IMR-90 (cell line): ENCODE data around the gene CEACAM1. TPM values are rescaled to one million over a fixed set of nuclear protein-coding genes. Genes with fewer than 3 reads are reported as not detected.

Experiments
- ATAC-seq: fragments of 200-7000 bp; cut with Tn5 transposase; 2 replicates; pipeline ENCODE4 v1.9.1; 2020; ENCODE audit warnings: low read depth, mild to moderate bottlenecking, moderate library complexity
- BruUV-seq: library from RNA; stranded (reverse); fragments of 400-500 nt; replicated peaks from 2 replicates; lab custom pipeline; 2021; lab: Mats Ljungman, UMichigan
- CTCF ChIA-PET: fragments of 300-600 bp; formaldehyde crosslinking; extraction: SDS; loops from one replicate; lab custom pipeline; 2021; ENCODE audit warnings: antibody characterized with exemption; lab: Yijun Ruan, JAX
- POLR2A ChIA-PET: fragments of 300-600 bp; sonication (Branson Sonifier 250); formaldehyde crosslinking; loops from one replicate; lab custom pipeline; 2022; ENCODE audit warnings: antibody characterized with exemption; ENCODE audit not compliant: unreplicated experiment; lab: Charles Lee
- DNase-seq: peaks from one replicate; pipeline ENCODE4 v3.0.0; 2013
- H2AFZ ChIP-seq: replicated peaks from 2 replicates; pipeline ENCODE3; 2013; ENCODE audit warnings: low read length, mild to moderate bottlenecking; ENCODE audit not compliant: poor library complexity
- H2AK5ac ChIP-seq: 2 replicates; pipeline ENCODE4 v1.6.1; 2013; ENCODE audit warnings: low read depth, low read length, inconsistent platforms
- H2AK9ac ChIP-seq: replicated peaks from 2 replicates; pipeline ENCODE3; 2013; ENCODE audit warnings: mild to moderate bottlenecking, low read depth, low read length, moderate library complexity; ENCODE audit not compliant: poor library complexity
- H2BK120ac ChIP-seq: 2 replicates; pipeline ENCODE4 v1.6.1; 2013; ENCODE audit warnings: low read depth, low read length, inconsistent platforms
- H2BK15ac ChIP-seq: 3 replicates; pipeline ENCODE4 v1.6.1; 2013; ENCODE audit warnings: low read depth, low read length, inconsistent platforms
- H2BK20ac ChIP-seq: 2 replicates; pipeline ENCODE4 v1.6.1; 2013; ENCODE audit warnings: low read depth, mild to moderate bottlenecking, inconsistent platforms, low read length, moderate library complexity
- H2BK5ac ChIP-seq: 2 replicates; pipeline ENCODE4 v1.6.1; 2013; ENCODE audit warnings: mild to moderate bottlenecking, low read depth, low read length, inconsistent platforms; ENCODE audit not compliant: poor library complexity, severe bottlenecking
- H3K14ac ChIP-seq: replicated peaks from 2 replicates; pipeline ENCODE4 v1.6.1; 2013; ENCODE audit warnings: low read depth, low read length, inconsistent platforms
- H3K18ac ChIP-seq: 2 replicates; pipeline ENCODE4 v1.6.1; 2013; ENCODE audit warnings: low read depth, low read length, control low read depth
- H3K23ac ChIP-seq: 2 replicates; pipeline ENCODE4 v1.6.1; 2013; ENCODE audit warnings: low read depth, low read length, inconsistent platforms
- H3K27ac ChIP-seq: 2 replicates; pipeline ENCODE4 v1.5.1; 2013; ENCODE audit warnings: mild to moderate bottlenecking, control low read depth, low read length; ENCODE audit not compliant: insufficient read depth
- H3K27me3 ChIP-seq: 2 replicates; pipeline ENCODE4 v1.6.1; 2013; ENCODE audit warnings: low read length; ENCODE audit not compliant: control insufficient read depth, insufficient read depth
- H3K36me3 ChIP-seq: 2 replicates; pipeline ENCODE4 v1.6.1; 2013; ENCODE audit warnings: low read length, mixed read lengths; ENCODE audit not compliant: control insufficient read depth, insufficient read depth
- H3K4ac ChIP-seq: 2 replicates; pipeline ENCODE4 v1.6.1; 2013; ENCODE audit warnings: low read depth, low read length, inconsistent platforms
- H3K4me1 ChIP-seq: 2 replicates; pipeline ENCODE4 v1.6.1; 2013; ENCODE audit warnings: low read length, mixed read lengths; ENCODE audit not compliant: control insufficient read depth, insufficient read depth
- H3K4me2 ChIP-seq: 2 replicates; pipeline ENCODE4 v1.6.1; 2013; ENCODE audit warnings: low read depth, mild to moderate bottlenecking, control low read depth, low read length, moderate library complexity
- H3K4me3 ChIP-seq: 2 replicates; pipeline ENCODE4 v1.5.1; 2013; ENCODE audit warnings: low read depth, mild to moderate bottlenecking, control low read depth, low read length, moderate library complexity; ENCODE audit not compliant: insufficient read depth
- H3K56ac ChIP-seq: 2 replicates; pipeline ENCODE4 v1.6.1; 2013; ENCODE audit warnings: low read length, inconsistent platforms; ENCODE audit not compliant: insufficient read depth; ENCODE audit errors: extremely low read depth
- H3K79me1 ChIP-seq, 2 experiments: 2 replicates each; pipeline ENCODE4 v1.6.1; 2013; ENCODE audit warnings: low read length in 2 of 2, inconsistent platforms in 1 of 2, low read depth in 1 of 2
- H3K9ac ChIP-seq: 2 replicates; pipeline ENCODE4 v1.6.1; 2013; ENCODE audit warnings: low read depth, low read length, control low read depth
- H3K9me1 ChIP-seq: 2 replicates; pipeline ENCODE4 v1.6.1; 2013; ENCODE audit warnings: low read length, inconsistent platforms; ENCODE audit not compliant: insufficient read depth
- H3K9me3 ChIP-seq: 2 replicates; pipeline ENCODE4 v1.6.1; 2013; ENCODE audit warnings: low read length; ENCODE audit not compliant: control insufficient read depth, insufficient read depth
- H4K20me1 ChIP-seq: 2 replicates; pipeline ENCODE4 v1.6.1; 2013; ENCODE audit warnings: low read length, inconsistent platforms; ENCODE audit not compliant: insufficient read depth
- H4K5ac ChIP-seq: 2 replicates; pipeline ENCODE4 v1.6.1; 2013; ENCODE audit warnings: mild to moderate bottlenecking, low read depth, low read length, control low read depth
- H4K8ac ChIP-seq, 2 experiments: 2 replicates each; pipeline ENCODE4 v1.6.1; 2013; ENCODE audit warnings: low read depth in 2 of 2, low read length in 2 of 2, control low read depth in 1 of 2, inconsistent platforms in 1 of 2
- H4K91ac ChIP-seq: 2 replicates; pipeline ENCODE4 v1.6.1; 2013; ENCODE audit warnings: low read depth, low read length, inconsistent platforms; ENCODE audit not compliant: insufficient read depth
- BHLHE40 ChIP-seq: fragments of 150-350 bp; IDR thresholded peaks from 2 replicates; pipeline ENCODE4 v1.6.1; 2016; ENCODE audit warnings: mild to moderate bottlenecking, low read depth, low read length
- CEBPB ChIP-seq: IDR thresholded peaks from 2 replicates; pipeline ENCODE4 v1.6.1; 2012; ENCODE audit warnings: low read depth, low read length, improper control_type of control experiment
- CHD1 ChIP-seq: IDR thresholded peaks from 2 replicates; pipeline ENCODE4 v1.6.1; 2012; ENCODE audit warnings: low read depth, low read length, improper control_type of control experiment
- FOS ChIP-seq: fragments of 150-350 bp; IDR thresholded peaks from 2 replicates; pipeline ENCODE4 v1.6.1; 2016; ENCODE audit warnings: low read depth, low read length
- MAFK ChIP-seq: IDR thresholded peaks from 2 replicates; pipeline ENCODE4 v1.6.1; 2012; ENCODE audit warnings: low read depth, low read length, improper control_type of control experiment
- MAZ ChIP-seq: IDR thresholded peaks from 2 replicates; pipeline ENCODE4 v1.6.1; 2012; ENCODE audit warnings: low read depth, mild to moderate bottlenecking, low read length, improper control_type of control experiment, moderate library complexity, borderline replicate concordance
- MXI1 ChIP-seq: IDR thresholded peaks from 2 replicates; pipeline ENCODE4 v1.6.1; 2012; ENCODE audit warnings: low read depth, mild to moderate bottlenecking, low read length, moderate library complexity, borderline replicate concordance
- NFE2L2 ChIP-seq: fragments of 150-350 bp; IDR thresholded peaks from 2 replicates; pipeline ENCODE4 v1.6.1; 2016; ENCODE audit warnings: low read depth, mild to moderate bottlenecking, low read length
- POLR2A ChIP-seq: IDR thresholded peaks from 2 replicates; pipeline ENCODE4 v1.6.1; 2012; ENCODE audit warnings: mild to moderate bottlenecking, low read depth, low read length
- RAD21 ChIP-seq: IDR thresholded peaks from 2 replicates; pipeline ENCODE4 v1.6.1; 2012; ENCODE audit warnings: low read length, improper control_type of control experiment
- RCOR1 ChIP-seq: IDR thresholded peaks from 2 replicates; pipeline ENCODE4 v1.6.1; 2012; ENCODE audit warnings: mild to moderate bottlenecking, low read length, improper control_type of control experiment; ENCODE audit not compliant: insufficient replicate concordance
- RFX5 ChIP-seq: IDR thresholded peaks from 2 replicates; pipeline ENCODE4 v1.8.0; 2012; ENCODE audit warnings: low read depth, mild to moderate bottlenecking, low read length, moderate library complexity
- SMC3 ChIP-seq: fragments of 150-350 bp; IDR thresholded peaks from 2 replicates; pipeline ENCODE4 v1.6.1; 2016; ENCODE audit warnings: low read depth, mild to moderate bottlenecking, antibody characterized with exemption, low read length, moderate library complexity
- WGBS, 2 experiments: methylation state at CpG; one replicate each; pipeline versions ENCODE4 v1.1.5 to v1.1.7; 2013; ENCODE audit warnings: missing lambda C conversion rate in 2 of 2; ENCODE audit not compliant: insufficient read length in 1 of 2; ENCODE audit errors: extremely low coverage in 2 of 2; 5-methylcytosine and 5-hydroxymethylcytosine counted together
- dilution Hi-C: fragments of 300-500 bp; cut with HindIII; formaldehyde crosslinking; loops from one replicate; pipeline ENCODE4 v1.14.3; 2018; ENCODE audit warnings: low sequenced_read_pairs; ENCODE audit not compliant: unreplicated experiment
- in situ Hi-C: fragments of 300-500 bp; cut with MboI; formaldehyde crosslinking; loops from 3 replicates; pipeline ENCODE4 v1.14.3; 2019; ENCODE audit warnings: low sequenced_read_pairs, inconsistent platforms, mixed read lengths
- intact Hi-C: fragments of 100-400 bp; cut with micrococcal nuclease; formaldehyde crosslinking; loops from 2 replicates; pipeline ENCODE4 v1.10.0; 2022
- polyA plus RNA-seq, 3 experiments: library from polyadenylated mRNA; depleted of rRNA; stranded (reverse); fragments of >200 nt; gene quantifications; 2 replicates each; pipeline ENCODE4 v1.2.3, GENCODE V29; 2012; ENCODE audit warnings: low replicate concordance in 1 of 3
- total RNA-seq: library from RNA; depleted of rRNA; stranded (reverse); fragments of >200 nt; gene quantifications from 2 replicates; pipeline ENCODE4 v1.2.3, GENCODE V29; 2012
- TF ChIP-seq, protein P1 (sequence below): fragments of 150-350 bp; IDR thresholded peaks from 2 replicates; pipeline ENCODE4 v1.6.1; 2017; ENCODE audit warnings: mild to moderate bottlenecking, antibody characterized with exemption, low read length, low read depth
- TF ChIP-seq, protein P2 (sequence below): conservative IDR thresholded peaks from 2 replicates; pipeline ENCODE4 v1.5.1; 2012; ENCODE audit warnings: mild to moderate bottlenecking, low read depth, low read length, improper control_type of control experiment
- TF ChIP-seq, protein P3 (sequence below): fragments of 150-350 bp; IDR thresholded peaks from 2 replicates; pipeline ENCODE4 v1.6.1; 2016; ENCODE audit warnings: low read depth, mild to moderate bottlenecking, low read length, moderate library complexity, borderline replicate concordance

Gene CEACAM1
- total and polyA plus RNA-seq, 2 of the 4 experiments (the other 2 are of a cell fraction): not detected

DNA sequence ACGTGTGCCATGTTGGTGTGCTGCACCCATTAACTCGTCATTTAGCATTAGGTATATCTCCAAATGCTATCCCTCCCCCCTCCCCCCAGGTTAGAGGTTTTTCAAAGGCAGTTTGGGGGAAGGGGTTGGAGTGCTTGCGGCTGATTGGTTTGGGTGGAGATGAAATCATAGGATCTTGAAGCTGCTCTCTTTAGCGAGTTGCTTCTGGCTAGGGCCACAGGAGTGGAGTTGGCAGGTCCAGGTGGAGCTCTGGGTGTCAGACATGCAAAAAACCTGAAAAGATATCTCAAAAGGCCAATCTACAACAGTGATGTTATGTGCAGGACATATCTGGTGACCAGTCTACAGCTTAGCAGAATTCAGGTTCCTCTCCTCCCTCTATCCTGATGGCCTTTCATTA is 52.9 kb downstream of the CEACAM1 start:
- Histone ChIP-seq H3K9me3 (no peaks in the 10 kb centered on the region), H4K91ac (no peak overlapping the region), H2AFZ (no peak overlapping the region), H2BK15ac (no peak overlapping the region), H3K36me3 (no peaks in the 10 kb centered on the region), H2AK9ac (no peak overlapping the region), H2BK120ac (no peak overlapping the region), H3K18ac (no peak overlapping the region), H3K9me1 (no peaks in the 10 kb centered on the region; the same call in 1 of the 2 replicates), H3K4ac (no peak overlapping the region), H4K5ac (no peak overlapping the region), H3K14ac (no peak overlapping the region), H3K23ac (no peak overlapping the region), H3K56ac (no peak overlapping the region), H3K4me3 (no peak overlapping the region), H3K27ac (no peak overlapping the region), H4K8ac (no peak overlapping the region), H3K4me2 (no peak overlapping the region), H3K27me3 (peaks cover 21% of the 10 kb centered on the region), H4K20me1 (no peaks in the 10 kb centered on the region), H3K9ac (no peak overlapping the region), H2BK5ac (no peak overlapping the region), H2BK20ac (no peak overlapping the region), H2AK5ac (no peak overlapping the region), H3K4me1 (no peaks in the 10 kb centered on the region), H3K79me1 (no peaks in the 10 kb centered on the region)
- no peak for ATAC-seq
- intact Hi-C loops (no loop called here), in situ Hi-C loops (no loop called here), dilution Hi-C loops (no loop called here)
- POLR2A ChIA-PET: no interaction called here
- BruUV-seq: no TSS peak
- CTCF ChIA-PET: no interaction called here
- DNase-seq: no peak
- TF ChIP-seq RAD21 (no peak), FOS (no peak), MXI1 (no peak), SMC3 (no peak), RFX5 (no peak), BHLHE40 (no peak), RCOR1 (no peak), MAFK (no peak), NFE2L2 (no peak), CHD1 (no peak), CEBPB (no peak), POLR2A (no peak), MAZ (no peak)
- TF ChIP-seq, protein P1, sequence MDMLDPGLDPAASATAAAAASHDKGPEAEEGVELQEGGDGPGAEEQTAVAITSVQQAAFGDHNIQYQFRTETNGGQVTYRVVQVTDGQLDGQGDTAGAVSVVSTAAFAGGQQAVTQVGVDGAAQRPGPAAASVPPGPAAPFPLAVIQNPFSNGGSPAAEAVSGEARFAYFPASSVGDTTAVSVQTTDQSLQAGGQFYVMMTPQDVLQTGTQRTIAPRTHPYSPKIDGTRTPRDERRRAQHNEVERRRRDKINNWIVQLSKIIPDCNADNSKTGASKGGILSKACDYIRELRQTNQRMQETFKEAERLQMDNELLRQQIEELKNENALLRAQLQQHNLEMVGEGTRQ: no peak
- TF ChIP-seq, protein P2, sequence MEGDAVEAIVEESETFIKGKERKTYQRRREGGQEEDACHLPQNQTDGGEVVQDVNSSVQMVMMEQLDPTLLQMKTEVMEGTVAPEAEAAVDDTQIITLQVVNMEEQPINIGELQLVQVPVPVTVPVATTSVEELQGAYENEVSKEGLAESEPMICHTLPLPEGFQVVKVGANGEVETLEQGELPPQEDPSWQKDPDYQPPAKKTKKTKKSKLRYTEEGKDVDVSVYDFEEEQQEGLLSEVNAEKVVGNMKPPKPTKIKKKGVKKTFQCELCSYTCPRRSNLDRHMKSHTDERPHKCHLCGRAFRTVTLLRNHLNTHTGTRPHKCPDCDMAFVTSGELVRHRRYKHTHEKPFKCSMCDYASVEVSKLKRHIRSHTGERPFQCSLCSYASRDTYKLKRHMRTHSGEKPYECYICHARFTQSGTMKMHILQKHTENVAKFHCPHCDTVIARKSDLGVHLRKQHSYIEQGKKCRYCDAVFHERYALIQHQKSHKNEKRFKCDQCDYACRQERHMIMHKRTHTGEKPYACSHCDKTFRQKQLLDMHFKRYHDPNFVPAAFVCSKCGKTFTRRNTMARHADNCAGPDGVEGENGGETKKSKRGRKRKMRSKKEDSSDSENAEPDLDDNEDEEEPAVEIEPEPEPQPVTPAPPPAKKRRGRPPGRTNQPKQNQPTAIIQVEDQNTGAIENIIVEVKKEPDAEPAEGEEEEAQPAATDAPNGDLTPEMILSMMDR: no peak
- TF ChIP-seq, protein P3, sequence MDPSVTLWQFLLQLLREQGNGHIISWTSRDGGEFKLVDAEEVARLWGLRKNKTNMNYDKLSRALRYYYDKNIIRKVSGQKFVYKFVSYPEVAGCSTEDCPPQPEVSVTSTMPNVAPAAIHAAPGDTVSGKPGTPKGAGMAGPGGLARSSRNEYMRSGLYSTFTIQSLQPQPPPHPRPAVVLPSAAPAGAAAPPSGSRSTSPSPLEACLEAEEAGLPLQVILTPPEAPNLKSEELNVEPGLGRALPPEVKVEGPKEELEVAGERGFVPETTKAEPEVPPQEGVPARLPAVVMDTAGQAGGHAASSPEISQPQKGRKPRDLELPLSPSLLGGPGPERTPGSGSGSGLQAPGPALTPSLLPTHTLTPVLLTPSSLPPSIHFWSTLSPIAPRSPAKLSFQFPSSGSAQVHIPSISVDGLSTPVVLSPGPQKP: no peak
- no CpG with 5 or more reads among the region's 4 CpGs for WGBS, 2 experiments
